K562 (cell line): ENCODE results near the gene SNX18.

Source experiments
- CBFB ChIP-seq: sonication (generic); formaldehyde crosslinking; IDR thresholded peaks from 2 replicates; pipeline ENCODE4 v1.4.0; 2020; ENCODE audit warnings: mild to moderate bottlenecking, missing genetic modification reagents
- FOS ChIP-seq: IDR thresholded peaks from 3 replicates; pipeline ENCODE4 v1.6.1; 2011; ENCODE audit not compliant: insufficient read length; ENCODE audit errors: extremely low read depth
- JUND ChIP-seq, 2 experiments: IDR thresholded peaks; 2 replicates in 1 of 2; 3 replicates in 1 of 2; pipeline ENCODE4 v1.6.1; 2011; ENCODE audit warnings: borderline replicate concordance in 2 of 2, low read depth in 2 of 2, low read length in 2 of 2, improper control_type of control experiment in 1 of 2, missing biosample characterization in 1 of 2, missing genetic modification characterization in 1 of 2, missing genetic modification reagents in 1 of 2
- POLR2AphosphoS5 ChIP-seq: IDR thresholded peaks from 2 replicates; pipeline ENCODE4 v1.6.1; 2011; ENCODE audit warnings: mild to moderate bottlenecking, low read depth, low read length, moderate library complexity; ENCODE audit not compliant: control insufficient read depth, insufficient read depth
- RBFOX2 ChIP-seq: fragments of 200-400 bp; formaldehyde crosslinking; IDR thresholded peaks from 2 replicates; pipeline ENCODE4 v1.6.1; 2017; ENCODE audit warnings: low read depth, mild to moderate bottlenecking, low read length, moderate library complexity
- REST ChIP-seq, 2 experiments: fragments of 450-650 bp; formaldehyde crosslinking in 1 of 2; IDR thresholded peaks; 2 replicates each; pipeline versions ENCODE4 v1.4.0 to v1.6.1; 2014 to 2020; ENCODE audit warnings: mild to moderate bottlenecking in 2 of 2, borderline replicate concordance in 1 of 2, low read depth in 1 of 2
- STAG1 ChIP-seq: sonication (generic); formaldehyde crosslinking; IDR thresholded peaks from 2 replicates; pipeline ENCODE4 v1.5.0; 2020; ENCODE audit warnings: missing genetic modification reagents, borderline replicate concordance
- YY1 ChIP-seq, 3 experiments: IDR thresholded peaks; 2 replicates each; pipeline ENCODE4 v1.6.1; 2011; ENCODE audit warnings: low read length in 2 of 3, mild to moderate bottlenecking in 2 of 3, moderate library complexity in 2 of 3, borderline replicate concordance in 1 of 3, control low read depth in 1 of 3, low read depth in 1 of 3; ENCODE audit not compliant: insufficient read depth in 3 of 3, insufficient replicate concordance in 2 of 3, control insufficient read depth in 1 of 3, insufficient read length in 1 of 3; ENCODE audit errors: extremely low read depth in 1 of 3
- ZKSCAN1 ChIP-seq: fragments of 150-350 bp; IDR thresholded peaks from 2 replicates; pipeline ENCODE4 v1.6.1; 2016; ENCODE audit warnings: low read depth, low read length
- TF ChIP-seq, protein P1 (sequence below), 3 experiments: IDR thresholded peaks in 2 of 3; conservative IDR thresholded peaks in 1 of 3; 2 replicates each; pipeline ENCODE4 v1.5.1; 2011 to 2012; ENCODE audit warnings: low read length in 3 of 3, mild to moderate bottlenecking in 3 of 3, control low read depth in 2 of 3, improper control_type of control experiment in 1 of 3, inconsistent platforms in 1 of 3, low read depth in 1 of 3, mixed read lengths in 1 of 3, moderate library complexity in 1 of 3; ENCODE audit not compliant: insufficient read depth in 2 of 3
- TF ChIP-seq, protein P2 (sequence below): fragments of 450-650 bp; IDR thresholded peaks from 2 replicates; pipeline ENCODE4 v1.6.1; 2017; ENCODE audit warnings: mild to moderate bottlenecking, moderate library complexity
- TF ChIP-seq, protein P3 (sequence below): sonication (generic); formaldehyde crosslinking; IDR thresholded peaks from 2 replicates; pipeline ENCODE4 v1.8.1; 2023; ENCODE audit warnings: mild to moderate bottlenecking, missing genetic modification reagents
- TF ChIP-seq, protein P4 (sequence below): sonication (generic); formaldehyde crosslinking; IDR thresholded peaks from 2 replicates; pipeline ENCODE4 v1.9.0; 2022; ENCODE audit warnings: mild to moderate bottlenecking, missing genetic modification reagents

DNA sequence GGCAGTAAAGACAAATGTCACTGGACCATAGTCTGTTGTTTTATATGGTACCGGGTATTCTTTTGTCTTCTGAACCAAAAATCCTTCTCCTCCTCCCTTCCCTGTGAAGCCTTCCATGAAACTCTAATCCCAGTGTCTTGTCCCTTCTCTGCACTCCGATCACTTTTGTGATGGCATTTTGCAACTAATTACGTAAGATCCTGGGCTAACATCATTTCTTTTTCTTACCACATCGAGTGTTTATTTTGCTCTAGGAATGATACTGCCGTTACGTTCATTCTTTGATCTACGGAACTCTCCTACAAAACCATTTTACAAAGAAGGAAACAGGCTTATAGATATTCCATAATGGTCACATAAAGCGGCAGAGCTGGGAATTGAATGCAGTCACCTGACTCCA lies 33.7 kb downstream of the SNX18 start:
- TF ChIP-seq, protein P1, sequence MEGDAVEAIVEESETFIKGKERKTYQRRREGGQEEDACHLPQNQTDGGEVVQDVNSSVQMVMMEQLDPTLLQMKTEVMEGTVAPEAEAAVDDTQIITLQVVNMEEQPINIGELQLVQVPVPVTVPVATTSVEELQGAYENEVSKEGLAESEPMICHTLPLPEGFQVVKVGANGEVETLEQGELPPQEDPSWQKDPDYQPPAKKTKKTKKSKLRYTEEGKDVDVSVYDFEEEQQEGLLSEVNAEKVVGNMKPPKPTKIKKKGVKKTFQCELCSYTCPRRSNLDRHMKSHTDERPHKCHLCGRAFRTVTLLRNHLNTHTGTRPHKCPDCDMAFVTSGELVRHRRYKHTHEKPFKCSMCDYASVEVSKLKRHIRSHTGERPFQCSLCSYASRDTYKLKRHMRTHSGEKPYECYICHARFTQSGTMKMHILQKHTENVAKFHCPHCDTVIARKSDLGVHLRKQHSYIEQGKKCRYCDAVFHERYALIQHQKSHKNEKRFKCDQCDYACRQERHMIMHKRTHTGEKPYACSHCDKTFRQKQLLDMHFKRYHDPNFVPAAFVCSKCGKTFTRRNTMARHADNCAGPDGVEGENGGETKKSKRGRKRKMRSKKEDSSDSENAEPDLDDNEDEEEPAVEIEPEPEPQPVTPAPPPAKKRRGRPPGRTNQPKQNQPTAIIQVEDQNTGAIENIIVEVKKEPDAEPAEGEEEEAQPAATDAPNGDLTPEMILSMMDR (IDR thresholded peaks at IDR 0.05 in 2 of 3, conservative IDR thresholded peaks at IDR 0.05 in 1 of 3; ENCODE audit: insufficient read depth in 2 of 3, low read depth in 1 of 3, low read length in 3 of 3) = no peak
- TF ChIP-seq, protein P2, sequence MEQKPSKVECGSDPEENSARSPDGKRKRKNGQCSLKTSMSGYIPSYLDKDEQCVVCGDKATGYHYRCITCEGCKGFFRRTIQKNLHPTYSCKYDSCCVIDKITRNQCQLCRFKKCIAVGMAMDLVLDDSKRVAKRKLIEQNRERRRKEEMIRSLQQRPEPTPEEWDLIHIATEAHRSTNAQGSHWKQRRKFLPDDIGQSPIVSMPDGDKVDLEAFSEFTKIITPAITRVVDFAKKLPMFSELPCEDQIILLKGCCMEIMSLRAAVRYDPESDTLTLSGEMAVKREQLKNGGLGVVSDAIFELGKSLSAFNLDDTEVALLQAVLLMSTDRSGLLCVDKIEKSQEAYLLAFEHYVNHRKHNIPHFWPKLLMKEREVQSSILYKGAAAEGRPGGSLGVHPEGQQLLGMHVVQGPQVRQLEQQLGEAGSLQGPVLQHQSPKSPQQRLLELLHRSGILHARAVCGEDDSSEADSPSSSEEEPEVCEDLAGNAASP = no peak
- TF ChIP-seq STAG1 (no peak), REST (IDR thresholded peaks at IDR 0.05; ENCODE audit: borderline replicate concordance) (no peak), REST (CRISPR knock-in tag; IDR thresholded peaks at IDR 0.05; ENCODE audit: low read depth) (no peak), RBFOX2 (no peak), FOS (no peak), POLR2AphosphoS5 (no peak), JUND (IDR thresholded peaks at IDR 0.05; ENCODE audit: borderline replicate concordance, low read depth, low read length) (no peak), JUND (tag; IDR thresholded peaks at IDR 0.05; ENCODE audit: borderline replicate concordance, low read depth, low read length) (no peak), ZKSCAN1 (no peak), CBFB (no peak), YY1 (IDR thresholded peaks at IDR 0.05; ENCODE audit: borderline replicate concordance in 1 of 3, control insufficient read depth in 1 of 3, extremely low read depth in 1 of 3, insufficient read depth in 3 of 3, insufficient read length in 1 of 3, insufficient replicate concordance in 2 of 3, low read depth in 1 of 3, low read length in 2 of 3) (no peak)
- TF ChIP-seq, protein P3, sequence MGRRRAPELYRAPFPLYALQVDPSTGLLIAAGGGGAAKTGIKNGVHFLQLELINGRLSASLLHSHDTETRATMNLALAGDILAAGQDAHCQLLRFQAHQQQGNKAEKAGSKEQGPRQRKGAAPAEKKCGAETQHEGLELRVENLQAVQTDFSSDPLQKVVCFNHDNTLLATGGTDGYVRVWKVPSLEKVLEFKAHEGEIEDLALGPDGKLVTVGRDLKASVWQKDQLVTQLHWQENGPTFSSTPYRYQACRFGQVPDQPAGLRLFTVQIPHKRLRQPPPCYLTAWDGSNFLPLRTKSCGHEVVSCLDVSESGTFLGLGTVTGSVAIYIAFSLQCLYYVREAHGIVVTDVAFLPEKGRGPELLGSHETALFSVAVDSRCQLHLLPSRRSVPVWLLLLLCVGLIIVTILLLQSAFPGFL (CRISPR knock-in tag) = no peak
- TF ChIP-seq, protein P4, sequence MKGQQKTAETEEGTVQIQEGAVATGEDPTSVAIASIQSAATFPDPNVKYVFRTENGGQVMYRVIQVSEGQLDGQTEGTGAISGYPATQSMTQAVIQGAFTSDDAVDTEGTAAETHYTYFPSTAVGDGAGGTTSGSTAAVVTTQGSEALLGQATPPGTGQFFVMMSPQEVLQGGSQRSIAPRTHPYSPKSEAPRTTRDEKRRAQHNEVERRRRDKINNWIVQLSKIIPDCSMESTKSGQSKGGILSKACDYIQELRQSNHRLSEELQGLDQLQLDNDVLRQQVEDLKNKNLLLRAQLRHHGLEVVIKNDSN (CRISPR knock-in tag) = no peak
